HepG2 (cell line): ENCODE data around the gene UBAC1. TPM values are rescaled to one million over a fixed set of nuclear protein-coding genes. Genes with fewer than 3 reads are reported as not detected.

Experiments used
- ATAC-seq: fragments of 200-7000 bp; cut with Tn5 transposase; 3 replicates; pipeline ENCODE4 v1.9.1; 2020; ENCODE audit warnings: mild to moderate bottlenecking, moderate library complexity
- BruUV-seq: library from RNA; stranded (reverse); fragments of 400-500 nt; replicated peaks from 2 replicates; lab custom pipeline; 2021; lab: Mats Ljungman, UMichigan
- CTCF ChIA-PET: fragments of 300-600 bp; formaldehyde crosslinking; extraction: SDS; loops from one replicate; lab custom pipeline; 2021; ENCODE audit warnings: low total read pairs, inconsistent platforms, low intra/inter-chr PET ratio; lab: Yijun Ruan, JAX
- POLR2A ChIA-PET: fragments of 350-600 bp; sonication (Branson Sonifier 250); formaldehyde crosslinking; loops from one replicate; lab custom pipeline; 2020; ENCODE audit warnings: antibody characterized with exemption, inconsistent platforms; lab: Yijun Ruan, JAX
- DNase-seq: peaks from one replicate; pipeline ENCODE4 v3.0.0-alpha.2; 2015; ENCODE audit warnings: low spot score
- FAIRE-seq: peaks from 3 replicates; lab custom pipeline; 2011; peaks lifted over from hg19 to GRCh38; lab: Jason Lieb, UNC
- H2AFZ ChIP-seq: one replicate; pipeline ENCODE4 v1.6.1; 2011; ENCODE audit warnings: low read length, inconsistent platforms
- H3K27ac ChIP-seq: fragments of 300-600 bp; 3 replicates; pipeline ENCODE4 v1.8.0; 2011; ENCODE audit warnings: mixed run types, mild to moderate bottlenecking, mixed read lengths, low read length, inconsistent platforms; ENCODE audit not compliant: insufficient read depth; ENCODE audit errors: extremely low read length
- H3K27me3 ChIP-seq, 2 experiments: fragments of 200-600 bp in 1 of 2; 2 replicates in 1 of 2; 3 replicates in 1 of 2; pipeline versions ENCODE4 v1.6.0 to v1.8.0; 2011; ENCODE audit warnings: low read length in 2 of 2, mild to moderate bottlenecking in 2 of 2, moderate library complexity in 2 of 2, inconsistent platforms in 1 of 2; ENCODE audit not compliant: insufficient read depth in 2 of 2, control insufficient read depth in 1 of 2
- H3K36me3 ChIP-seq, 2 experiments: fragments of 200-600 bp in 1 of 2; replicated peaks in 1 of 2; 2 replicates in 1 of 2; 3 replicates in 1 of 2; pipeline versions ENCODE4 v1.5.1 to v1.8.0; 2011; ENCODE audit warnings: low read length in 2 of 2, inconsistent platforms in 1 of 2; ENCODE audit not compliant: insufficient read depth in 2 of 2, control insufficient read depth in 1 of 2
- H3K4me1 ChIP-seq: 2 replicates; pipeline ENCODE4 v1.5.1; 2012; ENCODE audit warnings: low read length, inconsistent platforms; ENCODE audit not compliant: insufficient read depth
- H3K4me2 ChIP-seq: 2 replicates; pipeline ENCODE4 v1.6.0; 2011; ENCODE audit warnings: low read depth, low read length, inconsistent platforms
- H3K4me3 ChIP-seq, 3 experiments: fragments of 200-600 bp in 1 of 3; sonication (generic), shearing (Covaris generic) in 1 of 3; replicated peaks in 1 of 3; 2 replicates each; pipeline ENCODE4 v1.5.1; 2011 to 2016; ENCODE audit warnings: low read length in 3 of 3, inconsistent platforms in 2 of 3, low read depth in 2 of 3, mild to moderate bottlenecking in 2 of 3, control low read depth in 1 of 3, mixed read lengths in 1 of 3; ENCODE audit not compliant: insufficient read depth in 1 of 3
- H3K79me2 ChIP-seq: one replicate; pipeline ENCODE4 v1.6.1; 2011; ENCODE audit warnings: low read length, inconsistent platforms; ENCODE audit not compliant: insufficient read depth
- H3K9ac ChIP-seq: 2 replicates; pipeline ENCODE4 v1.6.0; 2011; ENCODE audit warnings: mild to moderate bottlenecking, low read depth, low read length, inconsistent platforms; ENCODE audit not compliant: insufficient read depth
- H3K9me3 ChIP-seq: 2 replicates; pipeline ENCODE4 v1.5.1; 2012; ENCODE audit warnings: mild to moderate bottlenecking, low read length
- H4K20me1 ChIP-seq: 2 replicates; pipeline ENCODE4 v1.6.0; 2011; ENCODE audit warnings: inconsistent platforms, mild to moderate bottlenecking, low read length, moderate library complexity; ENCODE audit not compliant: insufficient read depth
- HOXD1 ChIP-seq: sonication (generic); formaldehyde crosslinking; IDR thresholded peaks from 2 replicates; pipeline ENCODE4 v1.5.0; 2020; ENCODE audit warnings: missing genetic modification reagents
- KDM6A ChIP-seq: IDR thresholded peaks from 2 replicates; pipeline ENCODE4 v1.6.1; 2016; ENCODE audit warnings: low read depth
- WGBS: methylation state at CpG from one replicate; pipeline ENCODE4 v1.1.6; 2017; ENCODE audit warnings: low lambda C conversion rate; 5-methylcytosine and 5-hydroxymethylcytosine counted together
- in situ Hi-C: cut with HindIII; loops from 2 replicates; pipeline ENCODE4 v1.10.0; 2017; ENCODE audit warnings: low pct_unique_long_range_greater_than_20kb; ENCODE audit not compliant: extremely low pct_ligation_motif_present
- intact Hi-C: fragments of 100-400 bp; cut with micrococcal nuclease; formaldehyde crosslinking; loops from one replicate; pipeline ENCODE4 v1.10.0; 2022; ENCODE audit not compliant: unreplicated experiment
- polyA plus RNA-seq, 8 experiments: library from polyadenylated mRNA; depleted of rRNA in 3 of 8; stranded (reverse) in 7 of 8; unstranded in 1 of 8; fragments of >200 nt; fragmentation: Illumina TruSeq in 4 of 8; extraction: Trizol in 4 of 8; gene quantifications; 2 replicates each; pipeline versions ENCODE4 v1.2.1 to v1.2.3, GENCODE V29; 2011 to 2016; ENCODE audit warnings: low read depth in 4 of 8, missing spikeins in 1 of 8, mixed read lengths in 1 of 8; ENCODE audit not compliant: insufficient read depth in 1 of 8
- total RNA-seq, 5 experiments: library from RNA; depleted of rRNA; stranded (reverse); fragments of >200 nt; fragmentation: Illumina TruSeq; extraction: Trizol; gene quantifications; 2 replicates each; pipeline ENCODE4 v1.2.3, GENCODE V29; 2016; ENCODE audit warnings: low read depth in 1 of 5

The UBAC1 gene
- total and polyA plus RNA-seq, 2 of the 13 experiments (the other 11 are each of a cell fraction or from before 2014, with no cell fraction given), result 32.2 to 34.1 TPM

- Histone ChIP-seq H3K4me2 (no peak overlapping the region), H3K79me2 (peaks cover 95% of the 10 kb centered on the region), H4K20me1 (peaks cover 41% of the 10 kb centered on the region; the same call in 1 of the 2 replicates), H2AFZ (no peak overlapping the region), H3K9me3 (no peaks in the 10 kb centered on the region), H3K4me1 (peaks cover under 1% of the 10 kb centered on the region; the same call in 1 of the 2 replicates), H3K4me3 (no peak overlapping the region), H3K27ac (no peak overlapping the region), H3K36me3 (peaks cover 0 to 1% of the 10 kb centered on the region in 2 experiments; a peak in 2 of 5 replicates), H3K9ac (no peak overlapping the region), H3K27me3 (no peaks in the 10 kb centered on the region)
- intact Hi-C loops, result no loop called here
- POLR2A ChIA-PET, result no interaction called here
- in situ Hi-C loops, result no loop called here
- BruUV-seq, result no TSS peak
- FAIRE-seq (no peak), DNase-seq (no peak)
- no peak for TF ChIP-seq KDM6A (CRISPR knock-in tag)
- TF ChIP-seq, all 625 proteins: peak for 0
- ATAC-seq, result no peak
- WGBS, result 96% methylated on average over 13 of the region's 18 CpGs
- CTCF ChIA-PET, result no interaction called here
These were observed 70.8 kb downstream of the UBAC1 start for GRCh38 chr9:135890190-135891026.

- peaks cover 44% of the 10 kb centered on the region; the same call in 1 of the 2 replicates for H4K20me1 ChIP-seq
- H3K36me3 ChIP-seq, result peaks cover 0 to 1% of the 10 kb centered on the region in 2 experiments; a peak in 2 of 5 replicates
- TF ChIP-seq HOXD1 (CRISPR knock-in tag), result no peak
- no peak overlapping the region for H3K27ac ChIP-seq
- intact Hi-C loops, result no loop called here
- no peaks in the 10 kb centered on the region for H3K9me3 ChIP-seq
- no peak overlapping the region for H3K4me2 ChIP-seq
- DNase-seq, result no peak
- ATAC-seq, result no peak
- peaks cover 95% of the 10 kb centered on the region for H3K79me2 ChIP-seq
- H2AFZ ChIP-seq, result no peak overlapping the region
- in situ Hi-C loops, result no loop called here
- ChIA-PET CTCF (no interaction called here), POLR2A (no interaction called here)
- no peaks in the 10 kb centered on the region for H3K27me3 ChIP-seq
- no peak for FAIRE-seq
- no peak overlapping the region for H3K9ac ChIP-seq
- WGBS, result 96% methylated on average over 11 of the region's 19 CpGs
- no peak overlapping the region for H3K4me3 ChIP-seq
- peaks cover 8% of the 10 kb centered on the region for H3K4me1 ChIP-seq
- BruUV-seq, result no TSS peak
These were observed 71.5 kb downstream of the UBAC1 start for GRCh38 chr9:135889564-135890189.
